MM.1S (cell line): ENCODE measurements around the gene ITGB5.

ENCODE experiments used
- EZH2 ChIP-seq: fragments of 300-600 bp; sonication (generic); optimal IDR thresholded peaks from 2 replicates; pipeline ENCODE3; 2017; ENCODE audit warnings: low read depth, mild to moderate bottlenecking, antibody characterized with exemption, low read length, mixed read lengths
- TF ChIP-seq, protein P1 (sequence below): fragments of 300-600 bp; sonication (generic); IDR thresholded peaks from 2 replicates; pipeline ENCODE4 v1.5.1; 2016; ENCODE audit warnings: antibody characterized with exemption, low read length, mixed read lengths

DNA sequence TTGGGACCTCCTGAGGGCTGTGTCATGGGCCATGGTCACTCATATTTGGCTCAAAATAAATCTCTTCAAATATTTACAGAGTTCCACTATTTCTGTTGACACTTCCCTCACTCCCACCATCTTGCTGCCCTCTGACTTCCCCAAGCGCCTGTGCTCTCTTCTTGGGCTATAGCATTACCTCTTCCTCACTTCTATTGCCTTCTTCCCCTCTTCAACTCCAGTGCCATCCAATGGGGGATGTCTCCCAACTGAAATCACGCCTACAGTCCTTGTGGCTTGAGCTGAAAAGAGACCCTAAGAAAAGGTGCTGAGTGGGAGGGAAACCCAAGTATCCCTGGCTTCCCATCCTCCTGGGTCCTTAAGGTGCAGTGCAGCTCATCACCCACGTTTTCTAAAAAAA lies 135.1 kb downstream of the ITGB5 start:
- TF ChIP-seq, protein P1, sequence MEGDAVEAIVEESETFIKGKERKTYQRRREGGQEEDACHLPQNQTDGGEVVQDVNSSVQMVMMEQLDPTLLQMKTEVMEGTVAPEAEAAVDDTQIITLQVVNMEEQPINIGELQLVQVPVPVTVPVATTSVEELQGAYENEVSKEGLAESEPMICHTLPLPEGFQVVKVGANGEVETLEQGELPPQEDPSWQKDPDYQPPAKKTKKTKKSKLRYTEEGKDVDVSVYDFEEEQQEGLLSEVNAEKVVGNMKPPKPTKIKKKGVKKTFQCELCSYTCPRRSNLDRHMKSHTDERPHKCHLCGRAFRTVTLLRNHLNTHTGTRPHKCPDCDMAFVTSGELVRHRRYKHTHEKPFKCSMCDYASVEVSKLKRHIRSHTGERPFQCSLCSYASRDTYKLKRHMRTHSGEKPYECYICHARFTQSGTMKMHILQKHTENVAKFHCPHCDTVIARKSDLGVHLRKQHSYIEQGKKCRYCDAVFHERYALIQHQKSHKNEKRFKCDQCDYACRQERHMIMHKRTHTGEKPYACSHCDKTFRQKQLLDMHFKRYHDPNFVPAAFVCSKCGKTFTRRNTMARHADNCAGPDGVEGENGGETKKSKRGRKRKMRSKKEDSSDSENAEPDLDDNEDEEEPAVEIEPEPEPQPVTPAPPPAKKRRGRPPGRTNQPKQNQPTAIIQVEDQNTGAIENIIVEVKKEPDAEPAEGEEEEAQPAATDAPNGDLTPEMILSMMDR, result no peak
- TF ChIP-seq EZH2, result no peak
